Activated T-helper 1 cell treated with Interleukin-2 at 50 U/mL for 16 hours (primary cell): ENCODE data around the gene CSNK2A2.
A peak's percentile ranks its signal among the peaks of the same experiment; 100 is the strongest.

ENCODE experiments used
- DNase-seq: peaks from one replicate; pipeline ENCODE4 v3.0.0-alpha.2; 2020; ENCODE audit warnings: low read depth

CSNK2A2 gene

GRCh38 chr16:58138852-58139251, 59.1 kb downstream of the CSNK2A2 start:
- DNase-seq = no peak

- DNase-seq = no peak
Measured at GRCh38 chr16:58137581-58137980, 60.3 kb downstream of the CSNK2A2 start.

GRCh38 chr16:58129097-58129936, 68.6 kb downstream of the CSNK2A2 start, which contains the start of gene CFAP20:
TSS of gene CFAP20 (minus strand) at chr16:58129381. CDS start at chr16:58129115, 266 bp downstream.
- peak; percentile 92 for DNase-seq

GRCh38 chr16:58128711-58129096, 69.2 kb downstream of the CSNK2A2 start:
- DNase-seq = no peak

- no peak for DNase-seq
Measured at GRCh38 chr16:58128181-58128631, 69.7 kb downstream of the CSNK2A2 start.

- no peak for DNase-seq
Measured at GRCh38 chr16:58127634-58128033, 70.3 kb downstream of the CSNK2A2 start.

- DNase-seq = no peak
Measured at GRCh38 chr16:58127033-58127556, 70.8 kb downstream of the CSNK2A2 start.

GRCh38 chr16:58126451-58126961, 71.4 kb downstream of the CSNK2A2 start:
- DNase-seq = no peak

- DNase-seq = no peak
Measured at GRCh38 chr16:58125781-58126335, 72.0 kb downstream of the CSNK2A2 start.

- DNase-seq = no peak
Measured at GRCh38 chr16:58125041-58125440, 72.9 kb downstream of the CSNK2A2 start.

- DNase-seq = no peak
Measured at GRCh38 chr16:58124601-58124915, 73.3 kb downstream of the CSNK2A2 start.

- no peak for DNase-seq
Measured at GRCh38 chr16:58123896-58124600, 73.9 kb downstream of the CSNK2A2 start.

- no peak for DNase-seq
Measured at GRCh38 chr16:58121132-58121531, 76.8 kb downstream of the CSNK2A2 start.

- DNase-seq = no peak
Measured at GRCh38 chr16:58120234-58120633, 77.7 kb downstream of the CSNK2A2 start.

GRCh38 chr16:58119509-58119845, 78.4 kb downstream of the CSNK2A2 start:
- no peak for DNase-seq

GRCh38 chr16:58118801-58119508, 79.0 kb downstream of the CSNK2A2 start:
- DNase-seq = no peak

- DNase-seq = no peak
Measured at GRCh38 chr16:58116529-58116928, 81.4 kb downstream of the CSNK2A2 start.

GRCh38 chr16:58116081-58116480, 81.8 kb downstream of the CSNK2A2 start:
- DNase-seq = no peak

GRCh38 chr16:58114827-58115825, 82.8 kb downstream of the CSNK2A2 start:
- no peak for DNase-seq

- no peak for DNase-seq
Measured at GRCh38 chr16:58111302-58111627, 86.6 kb downstream of the CSNK2A2 start.
